Stimulated activated CD4-positive, alpha-beta T cell treated with anti-CD3 and anti-CD28 coated beads, Interleukin-1b, Interleukin-23, amount 100 ng/mL, for 4 hours (primary cell): ENCODE measurements around the gene GNG12.

ENCODE experiments used
- DNase-seq, 2 donors: peaks; one replicate each; pipeline ENCODE4 v3.0.0-alpha.2; 2020; ENCODE audit warnings: low read depth in 2 of 2

GNG12 gene

DNA sequence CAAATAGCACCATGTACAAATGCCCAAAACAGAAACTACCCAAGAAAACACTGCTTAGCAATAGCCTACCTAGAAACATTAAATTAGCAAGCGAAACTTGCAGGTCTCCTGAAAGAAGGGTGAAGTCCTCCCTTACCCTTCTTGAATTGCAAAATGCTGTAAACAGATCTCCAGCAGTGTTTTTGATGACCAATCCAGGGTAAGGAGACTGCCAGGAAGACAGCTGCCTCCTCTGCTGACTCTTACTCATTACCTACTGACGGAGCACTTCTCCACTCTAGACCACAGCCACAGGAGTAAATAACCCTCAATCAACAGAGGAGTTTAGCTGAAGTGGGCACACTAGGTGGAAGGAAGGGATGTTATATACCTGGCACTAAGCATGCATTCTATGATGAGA, 180.5 kb downstream of the GNG12 start:
- DNase-seq, result no peak
